ENCODE data around the gene ZNF138.

The ZNF138 gene

GRCh38 chr7:64876792-64877713, 82.8 kb downstream of the ZNF138 start:
- no peak for DNase-seq

- DNase-seq: no peak
Observed at GRCh38 chr7:64877714-64878610, 83.7 kb downstream of the ZNF138 start.

DNA sequence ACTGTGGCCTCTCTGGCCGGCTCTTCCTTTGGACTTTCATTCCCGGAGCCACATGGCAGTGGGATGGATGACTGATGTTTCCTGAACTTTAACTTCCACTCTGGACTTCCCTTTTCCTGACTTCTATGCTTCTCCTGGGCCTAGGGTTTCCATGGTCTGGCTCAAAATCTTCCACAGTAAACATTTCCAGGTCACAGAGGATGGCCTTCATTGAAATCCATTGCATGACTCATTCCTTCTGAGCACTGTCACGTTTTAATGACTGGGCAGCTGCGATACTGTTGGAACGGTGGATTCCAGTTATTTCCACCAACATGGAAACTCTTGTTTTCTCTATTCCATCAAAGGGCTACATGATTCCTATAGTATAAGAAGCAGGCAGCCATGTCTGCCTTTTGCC, 84.5 kb downstream of the ZNF138 start:
- DNase-seq: no peak

DNA sequence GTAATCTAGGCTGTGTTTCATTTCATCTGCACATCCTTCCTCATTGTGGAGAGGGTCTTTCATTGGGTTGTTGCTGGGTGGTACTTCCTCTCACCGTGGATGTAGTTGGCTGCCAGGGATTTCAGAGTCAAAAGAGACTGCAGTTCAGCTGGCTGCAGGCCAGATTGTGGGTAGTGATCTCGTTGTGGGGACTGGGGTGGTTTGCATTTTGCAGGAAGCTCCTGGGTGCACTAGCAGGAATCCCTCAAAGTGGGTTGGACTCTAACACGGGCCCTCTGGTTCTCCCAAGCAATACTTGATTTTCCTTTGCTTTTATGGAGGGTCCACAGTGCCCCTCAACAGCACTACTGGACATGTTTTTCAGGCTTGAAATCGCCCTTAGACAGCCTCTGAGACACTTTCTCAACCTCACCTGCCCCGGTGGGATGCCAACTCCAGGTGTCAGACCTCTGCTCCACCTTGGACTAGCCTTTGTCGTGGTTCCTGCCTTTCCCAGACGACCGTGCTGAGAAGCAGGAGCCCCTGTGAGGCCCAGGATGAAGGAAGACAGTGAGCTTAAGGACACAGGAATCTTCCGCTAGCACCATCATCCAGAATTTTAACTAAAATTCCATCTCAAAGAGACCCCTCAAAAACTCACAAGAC, 85.0 kb downstream of the ZNF138 start:
- DNase-seq: no peak

- DNase-seq: no peak
Observed at GRCh38 chr7:64879800-64880199, 85.6 kb downstream of the ZNF138 start.

DNA sequence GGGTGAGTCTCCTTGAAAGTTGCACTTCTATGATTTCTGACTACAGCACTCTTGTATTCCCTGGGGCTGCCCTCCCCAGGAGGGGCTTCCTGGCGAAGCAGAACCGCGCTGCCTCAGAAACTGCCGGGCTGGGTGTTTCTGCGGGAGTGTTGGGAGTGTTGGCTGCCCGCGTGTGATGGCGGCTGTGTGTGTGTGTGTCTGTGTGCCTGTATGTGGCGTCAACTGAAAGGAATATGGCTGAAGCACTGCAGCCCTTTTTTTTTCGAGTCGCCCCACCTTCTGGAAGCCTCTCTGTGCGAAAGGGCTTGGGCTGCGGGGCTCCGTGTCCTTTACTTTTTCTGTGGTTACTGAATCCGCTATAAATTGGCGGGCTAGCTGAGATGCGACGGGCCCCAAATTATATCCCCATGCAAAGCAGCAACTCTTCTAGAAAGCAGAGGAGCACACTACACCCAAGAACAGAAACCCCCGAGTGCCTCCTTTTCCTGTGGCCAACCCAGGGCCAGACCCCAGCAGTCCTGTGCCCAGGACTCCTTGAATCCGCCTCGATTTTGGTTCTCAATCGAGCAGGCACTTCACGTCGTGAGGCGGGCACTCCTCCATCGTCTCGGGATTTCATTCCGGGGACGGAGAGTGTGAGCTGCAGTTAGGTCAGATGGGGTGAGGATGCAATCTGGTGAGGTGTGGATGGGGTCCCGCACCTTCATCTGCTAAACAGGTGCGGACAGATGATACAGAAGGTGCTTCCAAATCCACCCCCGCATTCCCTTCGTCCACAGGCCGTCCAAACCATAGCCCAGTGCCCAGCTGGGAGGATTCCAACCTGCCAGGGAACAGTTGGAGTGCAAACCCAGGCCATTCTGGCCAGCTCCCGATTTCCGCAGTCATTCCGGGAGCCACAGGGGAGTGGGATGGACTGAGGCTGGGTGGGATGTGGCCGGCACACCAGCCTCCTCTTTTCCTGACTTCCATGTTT, 86.4 kb downstream of the ZNF138 start:
- no peak for DNase-seq

DNA sequence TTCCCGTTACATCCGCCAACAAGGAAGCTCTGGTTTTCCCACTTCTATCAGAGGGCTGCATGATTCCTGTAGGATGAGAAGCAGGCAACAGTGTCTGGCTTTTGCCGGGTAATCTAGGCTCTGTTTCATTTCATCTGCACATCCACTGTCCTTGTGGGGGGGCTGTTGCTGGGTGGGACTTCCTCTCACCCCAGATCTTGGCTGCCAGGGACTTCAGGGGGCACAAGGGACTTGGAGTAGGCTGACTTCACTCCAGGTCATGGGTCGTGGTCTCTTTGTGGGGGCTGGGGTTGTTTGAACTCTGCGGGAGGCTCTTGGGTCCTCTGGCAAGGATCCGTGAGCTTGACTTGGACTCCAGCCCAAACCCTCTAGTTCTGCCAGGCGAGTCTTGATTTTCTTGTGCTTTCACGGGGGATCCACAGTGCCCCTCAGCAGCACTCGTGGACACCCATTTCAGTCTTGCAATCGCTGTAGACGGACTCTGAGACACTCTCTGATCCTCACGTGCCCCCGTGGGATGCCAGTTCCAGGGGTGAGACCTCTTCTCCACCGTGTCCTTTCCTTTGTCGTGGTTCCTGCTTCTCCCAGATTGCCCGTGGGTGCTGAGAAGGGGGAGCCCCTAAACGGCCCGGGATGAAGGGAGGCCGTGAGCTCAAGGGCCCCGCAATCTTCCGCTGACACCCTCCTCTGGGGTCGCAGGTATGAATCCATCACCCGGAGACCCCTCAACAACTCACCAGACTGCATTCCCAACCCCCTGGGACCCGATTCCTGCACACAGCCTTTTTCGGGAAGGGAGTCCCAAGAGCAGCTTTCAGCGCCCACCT, 87.4 kb downstream of the ZNF138 start:
- no peak for DNase-seq

- no peak for DNase-seq
Observed at GRCh38 chr7:64882341-64883112, 88.3 kb downstream of the ZNF138 start.

All from GDM1 (cell line).